SK-N-MC (cell line): ENCODE data around the gene RNF2.
A peak's percentile ranks its signal among the peaks of the same experiment; 100 is the strongest.

Experiments used
- DNase-seq: peaks from one replicate; pipeline ENCODE4 v3.0.0-alpha.2; 2011; ENCODE audit warnings: low read depth, low spot score
- H3K27ac ChIP-seq: fragments of 200-600 bp; sonication (generic); 2 replicates; pipeline ENCODE4 v1.5.1; 2016; ENCODE audit warnings: mixed run types
- H3K36me3 ChIP-seq: fragments of 200-600 bp; sonication (generic); 2 replicates; pipeline ENCODE4 v1.6.1; 2017; ENCODE audit warnings: antibody characterized with exemption, low read length, mixed read lengths; ENCODE audit not compliant: insufficient read depth
- H3K4me3 ChIP-seq: fragments of 200-600 bp; sonication (generic); 2 replicates; pipeline ENCODE4 v1.5.1; 2016
- H3K9ac ChIP-seq: fragments of 200-600 bp; sonication (generic); 2 replicates; pipeline ENCODE4 v1.8.0; 2017; ENCODE audit warnings: mixed run types, mixed read lengths; ENCODE audit not compliant: insufficient read length
- H3K9me3 ChIP-seq: fragments of 200-600 bp; sonication (generic); 2 replicates; pipeline ENCODE4 v1.6.1; 2017; ENCODE audit warnings: low read depth, mild to moderate bottlenecking, antibody characterized with exemption, low read length, moderate library complexity, mixed read lengths
- EZH2 ChIP-seq: fragments of 200-600 bp; sonication (generic); IDR thresholded peaks from one replicate; pipeline ENCODE4 v1.6.1; 2017; ENCODE audit warnings: antibody characterized with exemption
- FOXP2 ChIP-seq: optimal IDR thresholded peaks from 2 replicates; pipeline ENCODE3; 2011; ENCODE audit warnings: mild to moderate bottlenecking, moderate library complexity; ENCODE audit not compliant: insufficient read depth; ENCODE audit errors: extremely low read length, control extremely low read depth
- POLR2AphosphoS5 ChIP-seq: IDR thresholded peaks from 2 replicates; pipeline ENCODE4 v1.6.1; 2012; ENCODE audit warnings: mild to moderate bottlenecking, low read depth, low read length, borderline replicate concordance

Gene RNF2

GRCh38 chr1:185132534-185132933, 87.2 kb downstream of the RNF2 start:
- H3K9ac ChIP-seq: no peak overlapping the region
- H3K36me3 ChIP-seq: peaks cover 36% of the 10 kb centered on the region
- no peak for DNase-seq
- no peak overlapping the region for H3K27ac ChIP-seq
- H3K9me3 ChIP-seq: no peaks in the 10 kb centered on the region
- H3K4me3 ChIP-seq: no peak overlapping the region
- TF ChIP-seq EZH2 (no peak), POLR2AphosphoS5 (no peak), FOXP2 (no peak)

GRCh38 chr1:185137896-185138545, 92.7 kb downstream of the RNF2 start:
- Histone ChIP-seq H3K9ac (no peak overlapping the region), H3K9me3 (no peaks in the 10 kb centered on the region), H3K27ac (no peak overlapping the region), H3K36me3 (peaks cover 26% of the 10 kb centered on the region), H3K4me3 (no peak overlapping the region)
- DNase-seq: no peak
- TF ChIP-seq POLR2AphosphoS5 (no peak), EZH2 (no peak), FOXP2 (no peak)

- no peak overlapping the region for H3K9ac ChIP-seq
- no peak overlapping the region for H3K4me3 ChIP-seq
- H3K9me3 ChIP-seq: no peaks in the 10 kb centered on the region
- TF ChIP-seq FOXP2 (no peak), POLR2AphosphoS5 (no peak), EZH2 (no peak)
- DNase-seq: no peak
- H3K27ac ChIP-seq: no peak overlapping the region
- H3K36me3 ChIP-seq: peaks cover 13% of the 10 kb centered on the region
Observed at GRCh38 chr1:185139246-185139645, 93.9 kb downstream of the RNF2 start.

GRCh38 chr1:185144233-185144632, 98.9 kb downstream of the RNF2 start:
- Histone ChIP-seq H3K4me3 (no peak overlapping the region), H3K27ac (no peak overlapping the region), H3K36me3 (peaks cover 36% of the 10 kb centered on the region), H3K9me3 (no peaks in the 10 kb centered on the region), H3K9ac (no peak overlapping the region)
- DNase-seq: no peak
- TF ChIP-seq EZH2 (no peak), POLR2AphosphoS5 (no peak), FOXP2 (no peak)

GRCh38 chr1:185151215-185151614, 105.9 kb downstream of the RNF2 start:
- Histone ChIP-seq H3K4me3 (peak overlapping the region; percentile 52), H3K36me3 (peaks cover 41% of the 10 kb centered on the region), H3K9me3 (no peaks in the 10 kb centered on the region), H3K27ac (peak overlapping the region; percentile 4; the same call in 1 of the 2 replicates), H3K9ac (no peak overlapping the region)
- no peak for DNase-seq
- TF ChIP-seq FOXP2 (no peak), EZH2 (no peak), POLR2AphosphoS5 (no peak)
